Fibroblast of lung (primary cell): ENCODE measurements around the gene CECR2. TPM values are rescaled to one million over a fixed set of nuclear protein-coding genes. Genes with fewer than 3 reads are reported as not detected.

Experiments used
- DNase-seq, 2 donors: peaks; one replicate each; pipeline versions ENCODE4 v3.0.0 to v3.0.0-alpha.2; 2010; ENCODE audit warnings: low read depth in 2 of 2
- H2AFZ ChIP-seq: 2 replicates; pipeline ENCODE4 v1.5.1; 2012; ENCODE audit warnings: low read length, control low read depth, inconsistent platforms
- H3K27ac ChIP-seq: 2 replicates; pipeline ENCODE4 v1.5.1; 2011; ENCODE audit warnings: low read length, control low read depth; ENCODE audit not compliant: insufficient read depth
- H3K27me3 ChIP-seq: 2 replicates; pipeline ENCODE4 v1.5.1; 2011; ENCODE audit warnings: mild to moderate bottlenecking, low read length; ENCODE audit not compliant: control insufficient read depth, insufficient read depth
- H3K36me3 ChIP-seq: 2 replicates; pipeline ENCODE4 v1.5.1; 2011; ENCODE audit warnings: low read length; ENCODE audit not compliant: control insufficient read depth, insufficient read depth
- H3K4me1 ChIP-seq: 2 replicates; pipeline ENCODE4 v1.5.1; 2011; ENCODE audit warnings: low read length; ENCODE audit not compliant: control insufficient read depth, insufficient read depth; ENCODE audit errors: extremely low read depth
- H3K4me2 ChIP-seq: 2 replicates; pipeline ENCODE4 v1.5.1; 2011; ENCODE audit warnings: low read length, control low read depth; ENCODE audit not compliant: insufficient read depth; ENCODE audit errors: extremely low read depth
- H3K4me3 ChIP-seq, 4 experiments: fragments of 200-600 bp in 1 of 4; sonication (generic) in 1 of 4; replicated peaks in 1 of 4; 2 replicates each; pipeline ENCODE4 v1.5.1; 2011 to 2016; ENCODE audit warnings: low read length in 4 of 4, low read depth in 3 of 4, mild to moderate bottlenecking in 3 of 4, control low read depth in 2 of 4, inconsistent platforms in 1 of 4, mixed read lengths in 1 of 4; ENCODE audit not compliant: insufficient read depth in 1 of 4; ENCODE audit errors: control extremely low read depth in 1 of 4
- H3K79me2 ChIP-seq: 2 replicates; pipeline ENCODE4 v1.5.1; 2012; ENCODE audit warnings: mild to moderate bottlenecking, low read length, inconsistent platforms; ENCODE audit not compliant: control insufficient read depth, insufficient read depth
- H3K9ac ChIP-seq: 2 replicates; pipeline ENCODE4 v1.5.1; 2011; ENCODE audit warnings: mild to moderate bottlenecking, low read length, control low read depth; ENCODE audit not compliant: insufficient read depth
- H3K9me3 ChIP-seq: 2 replicates; pipeline ENCODE4 v1.5.1; 2012; ENCODE audit warnings: low read depth, low read length; ENCODE audit not compliant: control insufficient read depth, insufficient read depth
- H4K20me1 ChIP-seq: 2 replicates; pipeline ENCODE4 v1.5.1; 2011; ENCODE audit warnings: low read length; ENCODE audit not compliant: control insufficient read depth, insufficient read depth; ENCODE audit errors: extremely low read depth
- EZH2 ChIP-seq: IDR thresholded peaks from 2 replicates; pipeline ENCODE4 v1.5.1; 2012; ENCODE audit warnings: low read length, control low read depth, mild to moderate bottlenecking; ENCODE audit errors: missing control alignments
- polyA plus RNA-seq, 2 donors: library from polyadenylated mRNA; depleted of rRNA in 1 of 2; stranded (reverse) in 1 of 2; unstranded in 1 of 2; fragments of >200 nt; gene quantifications; 2 replicates each; pipeline ENCODE4 v1.2.1, GENCODE V29; 2011 to 2012; ENCODE audit warnings: missing spikeins in 1 of 2
- total RNA-seq: library from RNA; depleted of rRNA; stranded (reverse); fragments of >200 nt; gene quantifications from 2 replicates; pipeline ENCODE4 v1.2.1, GENCODE V29; 2014
- TF ChIP-seq, protein P1 (sequence below), 2 donors: IDR thresholded peaks in 1 of 2; conservative IDR thresholded peaks in 1 of 2; 1 replicate in 1 of 2; 2 replicates in 1 of 2; pipeline ENCODE4 v1.5.1; 2011 to 2012; ENCODE audit warnings: low read length in 2 of 2, control low read depth in 1 of 2, inconsistent platforms in 1 of 2, low read depth in 1 of 2, mild to moderate bottlenecking in 1 of 2

CECR2 gene
- total and polyA plus RNA-seq, 2 donors (not counting 1 experiment from before 2014, with no cell fraction given), result under 0.01 to 0.09 TPM

DNA sequence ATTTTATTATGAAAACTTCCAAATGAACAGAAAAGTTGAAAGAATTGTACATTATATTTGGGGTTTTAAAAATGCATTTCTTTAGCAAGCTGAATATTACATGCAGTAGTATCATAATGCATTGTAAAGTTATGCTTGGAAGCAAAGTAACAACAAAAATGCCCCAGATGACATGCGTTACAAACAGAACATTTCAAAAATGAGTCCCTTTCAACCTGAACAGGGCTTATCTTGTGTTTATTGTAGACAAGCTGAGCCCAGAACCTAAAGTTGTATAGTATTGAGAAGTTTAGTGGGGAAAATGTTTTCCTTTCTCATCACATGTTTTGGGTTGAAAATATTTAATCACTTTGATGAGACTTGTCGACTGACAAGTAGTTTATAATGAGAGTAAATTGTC, 68.8 kb downstream of the CECR2 start:
- Histone ChIP-seq H4K20me1 (no peaks in the 10 kb centered on the region), H3K27me3 (no peaks in the 10 kb centered on the region), H3K9ac (no peak overlapping the region), H3K27ac (no peak overlapping the region), H3K4me2 (no peak overlapping the region), H2AFZ (no peak overlapping the region), H3K4me3 (no peak overlapping the region), H3K4me1 (no peaks in the 10 kb centered on the region), H3K79me2 (no peaks in the 10 kb centered on the region), H3K9me3 (no peaks in the 10 kb centered on the region), H3K36me3 (no peaks in the 10 kb centered on the region)
- DNase-seq, result no peak
- TF ChIP-seq EZH2, result no peak
- TF ChIP-seq, protein P1, sequence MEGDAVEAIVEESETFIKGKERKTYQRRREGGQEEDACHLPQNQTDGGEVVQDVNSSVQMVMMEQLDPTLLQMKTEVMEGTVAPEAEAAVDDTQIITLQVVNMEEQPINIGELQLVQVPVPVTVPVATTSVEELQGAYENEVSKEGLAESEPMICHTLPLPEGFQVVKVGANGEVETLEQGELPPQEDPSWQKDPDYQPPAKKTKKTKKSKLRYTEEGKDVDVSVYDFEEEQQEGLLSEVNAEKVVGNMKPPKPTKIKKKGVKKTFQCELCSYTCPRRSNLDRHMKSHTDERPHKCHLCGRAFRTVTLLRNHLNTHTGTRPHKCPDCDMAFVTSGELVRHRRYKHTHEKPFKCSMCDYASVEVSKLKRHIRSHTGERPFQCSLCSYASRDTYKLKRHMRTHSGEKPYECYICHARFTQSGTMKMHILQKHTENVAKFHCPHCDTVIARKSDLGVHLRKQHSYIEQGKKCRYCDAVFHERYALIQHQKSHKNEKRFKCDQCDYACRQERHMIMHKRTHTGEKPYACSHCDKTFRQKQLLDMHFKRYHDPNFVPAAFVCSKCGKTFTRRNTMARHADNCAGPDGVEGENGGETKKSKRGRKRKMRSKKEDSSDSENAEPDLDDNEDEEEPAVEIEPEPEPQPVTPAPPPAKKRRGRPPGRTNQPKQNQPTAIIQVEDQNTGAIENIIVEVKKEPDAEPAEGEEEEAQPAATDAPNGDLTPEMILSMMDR (conservative IDR thresholded peaks at IDR 0.05 in 1 of 2, IDR thresholded peaks at IDR 0.05 in 1 of 2; ENCODE audit: low read depth in 1 of 2, low read length in 2 of 2), result no peak

DNA sequence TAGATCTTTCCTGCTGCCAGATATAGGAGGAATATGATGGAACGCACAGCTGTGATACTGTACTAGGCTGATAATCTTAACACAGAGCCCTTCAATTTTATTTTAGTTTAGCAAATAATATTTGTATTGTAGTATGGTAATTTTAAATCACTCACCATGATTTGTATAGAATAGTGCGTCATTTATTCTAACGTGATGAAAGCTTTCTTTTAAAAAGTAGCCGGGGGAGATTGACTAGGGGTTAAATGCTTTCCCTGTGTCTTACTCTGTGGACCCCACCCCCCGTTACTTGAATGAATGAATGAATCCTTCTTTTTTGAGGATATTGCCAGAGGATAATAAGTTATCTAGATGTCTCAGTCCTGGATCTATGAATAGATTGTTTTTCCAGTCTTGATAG, 72.1 kb downstream of the CECR2 start:
- Histone ChIP-seq H3K9me3 (no peaks in the 10 kb centered on the region), H3K36me3 (no peaks in the 10 kb centered on the region), H4K20me1 (no peaks in the 10 kb centered on the region), H3K4me2 (no peak overlapping the region), H3K9ac (no peak overlapping the region), H3K27ac (no peak overlapping the region), H3K4me3 (no peak overlapping the region), H2AFZ (no peak overlapping the region), H3K4me1 (no peaks in the 10 kb centered on the region), H3K79me2 (no peaks in the 10 kb centered on the region), H3K27me3 (no peaks in the 10 kb centered on the region)
- TF ChIP-seq, protein P1 (conservative IDR thresholded peaks at IDR 0.05 in 1 of 2, IDR thresholded peaks at IDR 0.05 in 1 of 2; ENCODE audit: low read depth in 1 of 2, low read length in 2 of 2), result no peak
- TF ChIP-seq EZH2, result no peak
- no peak for DNase-seq

DNA sequence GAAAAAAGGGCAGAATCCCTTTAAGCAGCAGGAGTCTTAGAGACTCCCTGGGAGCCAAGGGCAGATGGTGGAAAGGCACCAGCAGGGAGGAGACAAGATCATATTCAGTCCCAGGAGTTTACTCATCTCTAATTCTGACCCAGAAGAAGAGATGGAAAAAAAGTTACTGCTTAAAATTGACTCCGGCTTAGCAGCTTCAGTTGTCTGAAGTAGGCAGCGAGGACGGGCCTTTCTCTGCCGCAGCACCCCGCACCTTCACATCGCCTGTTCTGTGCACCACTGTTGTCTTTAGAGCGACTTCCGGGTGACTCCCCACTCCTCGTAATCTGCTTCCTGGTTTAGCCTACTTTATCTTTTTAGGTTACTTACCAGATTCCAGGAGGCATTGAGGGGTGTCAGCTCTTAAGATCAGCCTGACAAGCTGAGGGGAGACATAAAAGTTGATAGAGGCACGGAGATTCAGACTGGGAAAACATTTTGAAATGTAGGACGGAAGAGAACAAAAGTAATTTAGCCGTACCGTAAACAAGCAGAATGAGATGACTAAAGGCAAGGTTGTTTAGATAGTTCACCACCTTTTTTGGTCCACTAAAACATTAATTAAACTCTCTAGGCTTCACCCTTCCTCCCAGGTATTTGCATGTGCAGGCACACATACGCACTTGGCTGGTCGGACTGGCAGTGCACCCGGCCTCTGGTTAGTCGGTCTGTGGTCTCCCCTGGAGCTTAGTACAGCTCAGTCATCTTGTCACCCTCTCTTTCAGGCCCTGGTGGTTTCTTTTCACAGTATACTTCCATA, 74.3 kb downstream of the CECR2 start:
- Histone ChIP-seq H3K4me2 (no peak overlapping the region), H3K9me3 (no peaks in the 10 kb centered on the region), H3K36me3 (no peaks in the 10 kb centered on the region), H3K4me3 (no peak overlapping the region), H3K9ac (no peak overlapping the region), H3K4me1 (no peaks in the 10 kb centered on the region), H2AFZ (no peak overlapping the region), H4K20me1 (no peaks in the 10 kb centered on the region), H3K27me3 (no peaks in the 10 kb centered on the region), H3K79me2 (no peaks in the 10 kb centered on the region), H3K27ac (no peak overlapping the region)
- no peak for DNase-seq
- no peak for TF ChIP-seq EZH2
- TF ChIP-seq, protein P1 (conservative IDR thresholded peaks at IDR 0.05 in 1 of 2, IDR thresholded peaks at IDR 0.05 in 1 of 2; ENCODE audit: low read depth in 1 of 2, low read length in 2 of 2), result no peak
